Activated T-helper 1 cell treated with anti-CD3 and anti-CD28 coated beads, Interleukin-12 subunit alpha, Interleukin-12 subunit beta, Interleukin-2, Interleukin-4 antibody, amounts not matched to agents 30 ng/mL and 10 ng/mL and 1 ng/mL, durations not matched to agents 14 hours and 24 hours and 36 hours (primary cell): ENCODE results near the gene FAM120A. TPM values are rescaled to one million over a fixed set of nuclear protein-coding genes. Genes with fewer than 3 reads are reported as not detected.

Experiments
- DNase-seq: peaks from one replicate; pipeline ENCODE4 v3.0.0; 2021; ENCODE audit warnings: low spot score
- H3K27ac Mint-ChIP-seq: one replicate; pipeline ENCODE4 v1.8.0; 2021; ENCODE audit warnings: mild to moderate bottlenecking, mixed read lengths
- H3K27me3 Mint-ChIP-seq: one replicate; pipeline ENCODE4 v1.8.0; 2022; ENCODE audit warnings: mild to moderate bottlenecking, moderate library complexity, mixed read lengths; ENCODE audit not compliant: insufficient read depth
- H3K36me3 Mint-ChIP-seq: one replicate; pipeline ENCODE4 v1.8.0; 2021; ENCODE audit warnings: low read depth, mixed read lengths
- H3K4me1 Mint-ChIP-seq: one replicate; pipeline ENCODE4 v1.8.0; 2021; ENCODE audit warnings: low read depth, mixed read lengths
- H3K4me3 Mint-ChIP-seq: one replicate; pipeline ENCODE4 v1.8.0; 2021; ENCODE audit warnings: mild to moderate bottlenecking, moderate library complexity, mixed read lengths
- H3K9me3 Mint-ChIP-seq: one replicate; pipeline ENCODE4 v1.8.0; 2021; ENCODE audit warnings: mixed read lengths
- intact Hi-C: fragments of 100-400 bp; cut with micrococcal nuclease; formaldehyde crosslinking; loops from one replicate; pipeline ENCODE4 v1.15.1; 2024
- total RNA-seq: library from RNA; stranded (reverse); gene quantifications from 2 replicates; pipeline ENCODE4 v1.2.3, GENCODE V29; 2022

FAM120A gene
- total RNA-seq, 1 donor from 2014 or later = 147 TPM

DNA sequence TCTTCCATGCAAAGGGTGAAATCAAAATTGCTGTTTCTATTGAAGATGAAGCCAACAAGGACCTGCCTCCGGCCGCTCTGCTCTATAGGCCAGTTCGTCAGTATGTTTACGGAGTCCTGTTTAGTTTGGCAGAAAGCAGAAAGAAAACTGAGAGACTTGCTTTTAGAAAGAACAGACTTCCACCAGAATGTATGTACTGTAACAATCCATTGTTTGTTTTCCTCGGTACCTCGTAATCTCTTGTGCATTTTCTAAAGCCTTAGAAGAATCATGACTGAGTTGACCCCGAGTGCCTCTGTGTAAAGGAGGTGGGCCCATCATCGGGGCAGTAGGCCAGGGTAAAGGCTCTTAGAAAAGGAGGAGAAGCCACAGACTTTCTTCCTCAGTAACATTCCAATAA, 80.7 kb downstream of the FAM120A start:
- Mint-ChIP-seq H3K27ac (no peak overlapping the region), H3K36me3 (peaks cover 41% of the 10 kb centered on the region), H3K4me1 (no peaks in the 10 kb centered on the region), H3K27me3 (no peaks in the 10 kb centered on the region), H3K9me3 (no peaks in the 10 kb centered on the region), H3K4me3 (no peak overlapping the region)
- intact Hi-C loops = no loop called here
- no peak for DNase-seq

DNA sequence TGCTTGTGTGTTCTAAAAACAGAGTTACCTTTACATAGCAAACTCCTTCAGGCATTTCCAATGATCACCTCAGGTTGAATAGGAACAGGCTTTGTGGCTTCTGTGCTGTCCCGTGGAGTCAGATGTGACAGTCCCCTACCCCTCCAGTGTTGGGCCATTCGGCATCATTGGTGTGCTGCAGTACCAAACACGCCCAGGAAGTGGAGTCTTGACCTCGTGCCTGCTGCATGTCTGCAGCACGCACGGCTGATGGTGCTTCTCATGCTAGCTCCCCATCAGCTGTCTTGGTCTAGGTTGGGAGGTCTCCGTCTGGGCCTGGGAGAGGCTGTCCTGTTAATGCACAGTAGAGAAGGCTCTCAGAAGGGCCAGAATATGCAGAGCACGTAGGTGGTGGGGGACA, 82.4 kb downstream of the FAM120A start:
- Mint-ChIP-seq H3K36me3 (peaks cover 41% of the 10 kb centered on the region), H3K9me3 (no peaks in the 10 kb centered on the region), H3K4me3 (no peak overlapping the region), H3K27me3 (no peaks in the 10 kb centered on the region), H3K27ac (no peak overlapping the region), H3K4me1 (no peaks in the 10 kb centered on the region)
- intact Hi-C loops = no loop called here
- DNase-seq = no peak

DNA sequence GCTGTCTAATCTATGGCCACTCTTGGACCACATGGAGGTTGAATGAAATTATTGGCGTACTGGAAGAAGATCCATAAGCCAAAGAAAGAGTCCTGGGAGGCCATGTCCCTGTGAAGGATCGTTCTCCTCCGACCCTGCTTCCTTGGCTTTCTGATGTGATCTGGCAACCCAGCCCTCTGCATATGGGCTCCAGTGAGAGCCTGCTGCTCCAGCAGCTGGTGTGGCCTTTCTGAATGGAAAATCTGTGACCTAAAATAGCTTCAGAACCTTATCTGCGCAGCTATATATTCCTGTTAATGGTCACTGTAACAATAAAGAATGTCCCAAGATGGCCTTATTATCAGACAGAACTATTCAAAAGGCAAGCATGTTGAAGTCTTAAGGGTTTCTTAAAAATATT, 84.7 kb downstream of the FAM120A start:
- intact Hi-C loops = no loop called here
- no peaks in the 10 kb centered on the region for H3K27me3 Mint-ChIP-seq
- no peak overlapping the region for H3K4me3 Mint-ChIP-seq
- no peaks in the 10 kb centered on the region for H3K4me1 Mint-ChIP-seq
- no peak for DNase-seq
- no peaks in the 10 kb centered on the region for H3K9me3 Mint-ChIP-seq
- no peak overlapping the region for H3K27ac Mint-ChIP-seq
- H3K36me3 Mint-ChIP-seq = peaks cover 37% of the 10 kb centered on the region

DNA sequence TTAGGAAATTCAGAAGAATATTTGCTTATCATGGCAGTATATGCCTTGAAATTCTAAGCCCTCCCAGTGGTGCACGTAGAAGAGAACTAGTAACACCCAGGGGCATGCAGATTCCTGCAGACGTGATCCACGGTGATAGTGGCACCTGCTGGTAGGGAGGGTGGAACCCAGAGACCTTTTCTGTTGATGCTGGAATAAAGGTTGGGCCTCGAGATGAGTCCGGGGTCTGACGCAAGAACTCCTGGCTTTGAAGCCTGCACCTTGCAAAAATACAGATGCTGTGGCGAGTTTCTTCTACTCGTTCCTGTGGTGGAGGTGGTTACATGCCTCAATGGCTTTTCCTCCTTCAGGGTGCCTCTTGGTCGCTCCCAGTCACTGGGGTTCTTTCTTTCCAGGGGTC, 85.4 kb downstream of the FAM120A start:
- Mint-ChIP-seq H3K4me1 (peaks cover 3% of the 10 kb centered on the region), H3K4me3 (no peak overlapping the region), H3K9me3 (no peaks in the 10 kb centered on the region), H3K36me3 (peaks cover 38% of the 10 kb centered on the region), H3K27ac (no peak overlapping the region), H3K27me3 (no peaks in the 10 kb centered on the region)
- DNase-seq = no peak
- intact Hi-C loops = no loop called here

DNA sequence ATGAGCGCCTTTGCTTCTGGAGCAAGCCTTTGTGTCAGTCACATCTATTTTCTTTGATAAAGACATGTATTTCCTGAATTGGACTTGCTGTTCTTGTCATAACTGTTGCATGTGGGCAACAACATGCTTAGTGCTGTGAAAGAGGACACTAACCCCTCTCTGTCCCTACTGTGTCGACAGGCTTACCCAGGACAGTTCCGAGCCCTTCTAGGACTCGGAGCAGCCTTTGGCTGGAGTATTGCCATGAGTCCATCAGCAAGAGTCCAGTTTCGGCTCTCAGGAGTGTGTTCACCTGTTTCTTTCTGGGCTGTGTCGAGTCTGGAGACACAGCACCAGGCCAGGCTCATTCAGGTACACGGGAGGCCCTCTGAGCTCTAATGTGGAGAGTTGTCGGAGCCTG, 88.8 kb downstream of the FAM120A start:
- no peaks in the 10 kb centered on the region for H3K9me3 Mint-ChIP-seq
- no peak overlapping the region for H3K27ac Mint-ChIP-seq
- intact Hi-C loops = no loop called here
- DNase-seq = no peak
- H3K4me3 Mint-ChIP-seq = no peak overlapping the region
- H3K4me1 Mint-ChIP-seq = peaks cover 11% of the 10 kb centered on the region
- no peaks in the 10 kb centered on the region for H3K27me3 Mint-ChIP-seq
- H3K36me3 Mint-ChIP-seq = peaks cover 30% of the 10 kb centered on the region

DNA sequence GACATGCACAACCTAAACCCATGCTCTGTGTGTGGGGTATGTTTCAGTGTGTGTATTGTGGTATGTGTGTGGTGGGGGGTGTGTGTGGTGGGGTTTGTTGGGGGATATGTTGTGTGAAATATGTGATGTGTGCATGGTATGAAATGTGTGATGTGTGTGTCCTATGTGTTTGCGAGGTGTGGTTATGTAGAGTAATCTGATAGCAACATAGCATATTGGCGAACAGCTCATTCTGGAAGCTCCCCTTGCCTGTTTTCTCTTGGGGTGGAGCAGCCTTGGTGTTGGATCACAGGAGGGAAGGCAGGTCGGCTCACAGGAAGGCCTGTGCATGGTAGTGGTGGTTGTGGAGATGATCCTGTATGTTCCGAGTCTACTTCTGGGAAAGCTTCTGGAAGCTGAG, 89.5 kb downstream of the FAM120A start:
- Mint-ChIP-seq H3K36me3 (peaks cover 31% of the 10 kb centered on the region), H3K9me3 (no peaks in the 10 kb centered on the region), H3K4me3 (no peak overlapping the region), H3K27ac (peak overlapping the region; percentile 11), H3K27me3 (no peaks in the 10 kb centered on the region), H3K4me1 (peaks cover 11% of the 10 kb centered on the region)
- DNase-seq = no peak
- intact Hi-C loops = no loop called here

DNA sequence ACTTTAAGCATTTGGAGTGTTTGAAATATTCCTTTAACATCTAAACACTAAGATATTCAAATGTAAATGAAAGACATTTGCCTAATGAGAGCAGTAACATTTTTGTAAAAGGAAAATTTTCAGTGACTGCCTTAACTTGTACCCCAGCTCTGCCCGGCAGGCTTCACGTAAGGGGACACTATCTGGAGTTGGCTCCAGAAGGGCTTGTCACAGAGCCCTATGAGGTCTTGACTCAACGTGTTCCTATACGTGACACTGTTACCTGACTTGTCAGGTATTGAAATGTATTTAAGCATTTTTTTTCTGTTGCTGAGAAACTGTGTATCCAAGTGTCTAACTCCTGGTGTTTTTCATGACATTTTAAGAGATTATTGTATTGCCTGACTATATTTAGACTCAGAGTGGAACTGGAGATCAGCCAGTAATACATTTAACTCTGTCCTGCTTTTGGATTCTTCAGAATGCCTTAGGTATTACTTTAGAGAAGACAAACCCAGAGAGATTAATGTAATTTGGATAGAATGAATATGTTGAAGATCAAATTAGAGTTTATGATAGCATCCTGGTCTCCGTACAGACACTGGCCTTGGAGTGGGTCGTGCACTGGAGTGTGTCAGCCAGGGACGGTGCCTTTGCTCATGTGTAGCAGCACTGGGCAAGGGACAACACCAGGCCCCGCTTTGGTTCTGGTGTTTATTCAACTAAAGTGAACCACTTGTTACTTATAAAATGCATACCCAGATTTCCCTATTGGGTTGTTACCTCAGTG, 90.3 kb downstream of the FAM120A start:
- H3K27ac Mint-ChIP-seq = no peak overlapping the region
- peaks cover 37% of the 10 kb centered on the region for H3K36me3 Mint-ChIP-seq
- DNase-seq = no peak
- H3K9me3 Mint-ChIP-seq = no peaks in the 10 kb centered on the region
- H3K27me3 Mint-ChIP-seq = no peaks in the 10 kb centered on the region
- intact Hi-C loops = no loop called here
- peaks cover 11% of the 10 kb centered on the region for H3K4me1 Mint-ChIP-seq
- no peak overlapping the region for H3K4me3 Mint-ChIP-seq

DNA sequence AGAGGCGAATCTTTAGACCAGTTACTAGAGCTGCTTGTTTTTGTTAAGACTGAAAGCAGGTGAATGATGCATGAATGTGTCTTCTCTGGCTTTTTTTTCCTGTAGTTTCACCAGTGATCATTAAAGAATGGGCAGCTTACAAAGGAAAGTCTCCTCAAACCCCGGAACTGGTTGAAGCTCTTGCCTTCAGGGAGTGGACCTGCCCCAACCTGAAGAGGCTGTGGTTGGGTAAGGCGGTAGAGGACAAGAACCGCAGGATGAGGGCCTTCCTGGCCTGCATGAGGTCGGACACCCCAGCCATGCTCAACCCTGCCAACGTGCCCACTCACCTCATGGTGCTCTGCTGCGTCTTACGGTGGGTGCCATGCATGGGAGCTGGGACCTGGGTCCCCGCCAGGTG, 91.6 kb downstream of the FAM120A start:
- no peak for DNase-seq
- peaks cover 11% of the 10 kb centered on the region for H3K4me1 Mint-ChIP-seq

DNA sequence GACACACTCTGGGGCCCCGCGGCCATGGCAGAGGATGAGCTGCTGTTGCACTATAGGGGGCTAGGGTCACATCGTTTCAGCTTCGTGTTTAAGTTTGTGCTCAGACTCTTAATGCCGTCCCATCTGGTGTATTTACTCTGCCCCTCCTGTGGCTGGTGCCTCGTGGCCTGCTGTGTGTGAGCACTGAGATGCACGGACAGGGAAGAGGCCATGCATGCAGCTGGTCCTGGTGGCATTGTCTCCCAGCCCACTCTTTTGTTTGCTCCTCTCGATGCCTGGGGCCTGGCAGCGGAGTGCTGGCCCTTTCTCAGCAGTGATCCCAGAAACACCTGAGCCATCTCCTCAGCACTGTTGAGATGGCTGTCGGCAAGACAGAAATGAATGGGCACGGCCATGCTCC, 94.9 kb downstream of the FAM120A start:
- H3K27ac Mint-ChIP-seq = no peak overlapping the region
- no peak overlapping the region for H3K4me3 Mint-ChIP-seq
- H3K4me1 Mint-ChIP-seq = peaks cover 11% of the 10 kb centered on the region
- intact Hi-C loops = no loop called here
- no peak for DNase-seq
- peaks cover 46% of the 10 kb centered on the region for H3K36me3 Mint-ChIP-seq
- no peaks in the 10 kb centered on the region for H3K9me3 Mint-ChIP-seq
- no peaks in the 10 kb centered on the region for H3K27me3 Mint-ChIP-seq

More for the DNA sequence above, 91.6 kb downstream of the FAM120A start:
- intact Hi-C loops = no loop called here
- H3K36me3 Mint-ChIP-seq = peaks cover 43% of the 10 kb centered on the region
- H3K4me3 Mint-ChIP-seq = no peak overlapping the region
- no peak overlapping the region for H3K27ac Mint-ChIP-seq
- no peaks in the 10 kb centered on the region for H3K27me3 Mint-ChIP-seq
- no peaks in the 10 kb centered on the region for H3K9me3 Mint-ChIP-seq

DNA sequence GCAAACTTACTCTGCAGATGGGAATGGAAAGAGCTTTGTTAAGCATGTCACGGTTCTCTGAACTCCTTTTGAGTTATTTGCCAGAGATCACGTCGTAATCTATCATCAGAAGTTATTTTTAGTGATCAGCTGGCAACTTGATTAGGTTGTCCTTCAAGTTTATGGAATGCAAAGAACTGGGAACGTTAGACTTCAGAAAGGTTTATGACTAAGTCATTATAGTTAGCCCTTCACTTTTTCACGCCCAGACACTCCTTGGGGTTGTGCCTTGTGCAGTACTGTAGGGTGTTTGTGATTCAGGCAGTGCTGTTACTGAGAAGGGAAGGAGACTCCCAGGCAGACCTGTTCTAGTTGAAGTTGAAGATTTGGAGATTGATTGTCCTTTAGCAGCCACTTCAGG, 98.1 kb downstream of the FAM120A start:
- H3K36me3 Mint-ChIP-seq = peaks cover 55% of the 10 kb centered on the region
- H3K9me3 Mint-ChIP-seq = no peaks in the 10 kb centered on the region
- no peaks in the 10 kb centered on the region for H3K4me1 Mint-ChIP-seq
- H3K27me3 Mint-ChIP-seq = no peaks in the 10 kb centered on the region
- DNase-seq = no peak
- intact Hi-C loops = no loop called here
- H3K4me3 Mint-ChIP-seq = no peak overlapping the region
- H3K27ac Mint-ChIP-seq = no peak overlapping the region

DNA sequence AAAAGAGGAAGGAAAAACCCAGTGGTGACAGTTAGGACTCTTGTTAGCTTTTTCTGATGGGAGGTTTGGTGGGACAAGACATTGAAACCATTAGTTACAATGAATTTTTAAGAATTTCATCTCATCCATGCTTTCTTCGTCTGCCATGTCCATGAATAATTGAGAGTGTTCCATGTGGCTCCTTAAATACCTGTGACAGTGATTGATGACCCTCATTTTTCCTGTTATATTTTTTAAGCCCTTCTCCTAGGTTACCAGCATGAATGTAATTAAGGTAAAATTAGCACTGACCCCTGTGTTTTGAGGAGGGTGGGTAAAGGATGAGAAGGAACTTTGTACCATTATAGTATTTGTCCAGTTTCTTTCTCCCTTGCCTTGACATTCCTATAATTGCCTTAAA, 101.4 kb downstream of the FAM120A start:
- peaks cover 48% of the 10 kb centered on the region for H3K36me3 Mint-ChIP-seq
- no peaks in the 10 kb centered on the region for H3K9me3 Mint-ChIP-seq
- H3K4me1 Mint-ChIP-seq = no peaks in the 10 kb centered on the region
- no peak overlapping the region for H3K27ac Mint-ChIP-seq
- intact Hi-C loops = no loop called here
- no peaks in the 10 kb centered on the region for H3K27me3 Mint-ChIP-seq
- no peak overlapping the region for H3K4me3 Mint-ChIP-seq
- no peak for DNase-seq

DNA sequence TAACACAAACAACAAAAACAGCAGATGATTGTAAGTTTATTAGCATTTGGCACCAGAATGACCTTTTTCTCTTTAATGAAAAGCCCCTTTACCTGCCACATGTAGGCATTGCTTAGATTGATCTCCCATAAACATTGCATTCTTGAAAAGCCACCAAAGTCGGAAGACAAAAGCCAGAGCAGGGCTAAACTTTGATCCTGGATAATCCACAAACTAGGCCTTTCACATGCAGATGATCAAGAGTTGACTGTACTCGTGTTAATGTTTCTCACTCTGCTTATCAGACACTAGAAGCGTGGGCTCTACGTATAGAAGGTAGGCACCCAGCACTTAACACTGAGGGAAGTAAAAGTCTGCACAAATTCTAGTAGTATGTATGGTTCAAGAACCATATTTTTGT, 103.9 kb downstream of the FAM120A start:
- Mint-ChIP-seq H3K9me3 (no peaks in the 10 kb centered on the region), H3K4me3 (no peak overlapping the region), H3K27me3 (no peaks in the 10 kb centered on the region), H3K4me1 (no peaks in the 10 kb centered on the region), H3K36me3 (peaks cover 46% of the 10 kb centered on the region), H3K27ac (no peak overlapping the region)
- intact Hi-C loops = no loop called here
- DNase-seq = no peak

DNA sequence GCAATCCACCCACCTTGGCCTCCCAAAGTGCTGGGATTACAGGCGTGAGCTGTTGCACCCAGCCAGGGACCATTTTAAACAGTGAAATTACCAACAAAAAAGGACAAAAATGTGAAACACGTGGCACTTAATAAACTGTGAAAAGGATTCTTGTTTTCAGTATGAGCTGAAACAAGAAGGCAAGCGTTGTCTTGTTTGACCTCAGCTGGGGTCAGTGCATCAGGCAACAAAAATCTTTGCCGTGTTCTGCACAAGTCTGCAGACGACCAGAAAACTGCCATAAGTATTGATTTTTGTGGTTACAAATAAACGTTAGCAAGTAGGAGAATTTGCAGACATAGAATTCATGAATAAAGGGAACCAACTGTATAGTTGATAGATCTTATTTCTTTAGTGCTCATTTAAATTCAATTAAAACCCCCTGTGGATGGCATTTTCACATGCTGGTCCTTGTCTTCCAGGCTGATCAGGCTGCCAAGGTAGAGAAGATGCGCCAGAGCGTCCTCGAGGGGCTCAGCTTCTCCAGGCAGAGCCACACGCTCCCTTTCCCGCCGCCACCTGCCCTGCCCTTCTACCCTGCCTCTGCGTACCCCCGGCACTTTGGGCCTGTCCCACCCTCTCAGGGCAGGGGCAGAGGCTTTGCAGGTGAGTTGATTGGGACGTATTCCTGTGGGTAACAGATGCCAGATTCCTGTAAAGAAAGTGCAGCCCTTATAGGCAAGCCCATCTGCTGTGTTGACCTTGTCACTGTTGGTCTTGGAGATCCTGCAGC, 106.1 kb downstream of the FAM120A start:
- DNase-seq = no peak
- no peak overlapping the region for H3K27ac Mint-ChIP-seq
- no peaks in the 10 kb centered on the region for H3K4me1 Mint-ChIP-seq
- no peak overlapping the region for H3K4me3 Mint-ChIP-seq
- intact Hi-C loops = no loop called here
- H3K9me3 Mint-ChIP-seq = no peaks in the 10 kb centered on the region
- peaks cover 43% of the 10 kb centered on the region for H3K36me3 Mint-ChIP-seq
- no peaks in the 10 kb centered on the region for H3K27me3 Mint-ChIP-seq
